Adrenal gland (tissue), 19 donors: ENCODE measurements around the gene SUMO1. TPM values are rescaled to one million over a fixed set of nuclear protein-coding genes. Genes with fewer than 3 reads are reported as not detected.

ENCODE experiments used
- DNase-seq, 7 donors: peaks; one replicate each; pipeline ENCODE4 v3.0.0-alpha.2; 2019 to 2020
- H3K27ac ChIP-seq, 5 donors: fragments of 200-600 bp; sonication (generic) in 4 of 5; 1 replicate in 3 of 5; 2 replicates in 2 of 5; pipeline versions ENCODE4 v1.5.1 to v1.8.0; 2016 to 2020; ENCODE audit warnings: mild to moderate bottlenecking in 1 of 5
- H3K27me3 ChIP-seq: fragments of 200-600 bp; 2 replicates; pipeline ENCODE4 v1.8.0; 2021
- H3K36me3 ChIP-seq, 2 donors: fragments of 200-600 bp; replicated peaks in 1 of 2; 1 replicate in 1 of 2; 2 replicates in 1 of 2; pipeline versions ENCODE4 v1.5.1 to v1.8.0; 2018 to 2022
- H3K4me1 ChIP-seq, 2 donors: fragments of 200-600 bp; replicated peaks in 1 of 2; 1 replicate in 1 of 2; 2 replicates in 1 of 2; pipeline versions ENCODE4 v1.5.1 to v1.8.0; 2018 to 2021
- H3K4me3 ChIP-seq, 4 donors: fragments of 200-600 bp; sonication (generic) in 3 of 4; one replicate each; pipeline ENCODE4 v1.5.1; 2016 to 2018
- H3K9me3 ChIP-seq, 3 donors: fragments of 200-600 bp; sonication (generic) in 1 of 3; replicated peaks in 1 of 3; 1 replicate in 2 of 3; 2 replicates in 1 of 3; pipeline versions ENCODE4 v1.5.1 to v1.8.0; 2016 to 2021
- CTCF ChIP-seq, 6 experiments: fragments of 450-650 bp in 4 of 6; fragments of 200-600 bp in 2 of 6; sonication (generic) in 1 of 6; IDR thresholded peaks; 1 replicate in 5 of 6; 2 replicates in 1 of 6; pipeline versions ENCODE4 v1.5.1 to v1.8.0; 2016 to 2021; ENCODE audit warnings: antibody characterized with exemption in 6 of 6, mild to moderate bottlenecking in 2 of 6, moderate library complexity in 1 of 6
- POLR2A ChIP-seq, 2 donors: fragments of 450-650 bp; IDR thresholded peaks; one replicate each; pipeline ENCODE4 v1.6.1; 2017; ENCODE audit warnings: antibody characterized with exemption in 2 of 2, mild to moderate bottlenecking in 2 of 2, moderate library complexity in 1 of 2
- WGBS, 4 donors: extraction: QIAGEN DNeasy Blood & Tissue Kit in 2 of 4; methylation state at CpG; one replicate each; pipeline versions ENCODE4 v1.1.5 to v1.1.7; 2013 to 2017; 5-methylcytosine and 5-hydroxymethylcytosine counted together
- intact Hi-C, 2 donors: fragments of 100-400 bp; cut with DNase I; formaldehyde crosslinking; loops; one replicate each; pipeline versions ENCODE4 v1.14.1 to v1.15.0; 2022 to 2023
- long read RNA-seq, 10 donors: library from polyadenylated mRNA in 3 of 10; unstranded in 2 of 10; stranded (forward) in 1 of 10; transcript quantifications; one replicate each; pipeline ENCODE4 v2.0.0 and lab custom pipeline, GENCODE V29; 2021 to 2026
- polyA plus RNA-seq, 3 donors: library from polyadenylated mRNA; stranded (reverse); fragments of 200-250 nt in 2 of 3; fragments of 350-450 nt in 1 of 3; fragmentation: Illumina TruSeq in 1 of 3; extraction: RNeasy Lipid Tissue Mini Kit (QIAGEN cat#74804) in 1 of 3; gene quantifications; one replicate each; pipeline ENCODE4 v1.2.3, GENCODE V29; 2013 to 2014
- total RNA-seq, 9 donors: library from RNA; depleted of rRNA in 4 of 9; stranded (reverse); fragments of >200 nt in 4 of 9; fragments of 120-200 nt in 1 of 9; fragmentation: NEBNext Ultra II Directional in 1 of 9; extraction: Animal tissue kit (Norgen Biotek cat#: 25700) in 1 of 9; gene quantifications; one replicate each; pipeline versions ENCODE4 v1.1.0 to v1.2.4, GENCODE V29; 2013 to 2023
- donor health status: healthy with polysubstance abuse.
- donor health status: Bipolar disorder and iron deficiency.
- donor health status: DM: yes; HTN: yes; CAD: no.
- donor health status: DM: no; HTN: no; CAD: no.
- donor health status: DM: no; HTN: no; CAD: no.
- donor health status: DM: yes; HTN: yes; CAD: no.

The SUMO1 gene
- 100 to 1,000 TPM in 7 of 9 donors, 10 to 100 TPM in 2; 53.1 to 156 (median 103) TPM for total RNA-seq
- polyA plus RNA-seq: 100 to 1,000 TPM in 2 of 3 donors, 10 to 100 TPM in 1; 96.4 to 182 (median 101) TPM
- long read RNA-seq, donor 1, transcript SUMO1-203 (5 exons, 1,536 nt): major isoform, 84 of 88 reads
- long read RNA-seq, donor 1, partial matches to known transcripts: 0 of 88 reads
- long read RNA-seq, donor 1, other reads (novel, unspliced or antisense): 0 of 88 reads
- long read RNA-seq, donor 2, transcript SUMO1-203 (5 exons, 1,536 nt): major isoform, 55 of 58 reads
- long read RNA-seq, donor 2, partial matches to known transcripts: 0 of 58 reads
- long read RNA-seq, donor 2, other reads (novel, unspliced or antisense): 0 of 58 reads
- long read RNA-seq, donor 3, transcript SUMO1-203 (5 exons, 1,536 nt): major isoform, 60 of 63 reads
- long read RNA-seq, donor 3, partial matches to known transcripts: 0 of 63 reads
- long read RNA-seq, donor 3, other reads (novel, unspliced or antisense): 0 of 63 reads
- long read RNA-seq, donor 4, transcript SUMO1-203 (5 exons, 1,536 nt): major isoform, 168 of 183 reads
- long read RNA-seq, donor 4, transcript SUMO1-201 (4 exons, 831 nt): minor isoform, 7 of 183 reads
- long read RNA-seq, donor 4, partial matches to known transcripts: 0 of 183 reads
- long read RNA-seq, donor 4, other reads (novel, unspliced or antisense): 3 of 183 reads
- long read RNA-seq, donor 5, transcript SUMO1-205 (5 exons, 534 nt): minor isoform, 5 of 215 reads
- long read RNA-seq, donor 5, transcript SUMO1-201 (4 exons, 831 nt): minor isoform, 7 of 215 reads
- long read RNA-seq, donor 5, transcript SUMO1-203 (5 exons, 1,536 nt): major isoform, 188 of 215 reads
- long read RNA-seq, donor 5, partial matches to known transcripts: 6 of 215 reads
- long read RNA-seq, donor 5, other reads (novel, unspliced or antisense): 5 of 215 reads
- long read RNA-seq, donor 6, transcript SUMO1-203 (5 exons, 1,536 nt): major isoform, 85 of 93 reads
- long read RNA-seq, donor 6, partial matches to known transcripts: 2 of 93 reads
- long read RNA-seq, donor 6, other reads (novel, unspliced or antisense): 1 of 93 reads
- long read RNA-seq, donor 7, transcript SUMO1-203 (5 exons, 1,536 nt): major isoform, 55 of 57 reads
- long read RNA-seq, donor 7, partial matches to known transcripts: 0 of 57 reads
- long read RNA-seq, donor 7, other reads (novel, unspliced or antisense): 0 of 57 reads
- long read RNA-seq, donor 8, transcript SUMO1-201 (4 exons, 831 nt): minor isoform, 5 of 135 reads
- long read RNA-seq, donor 8, transcript SUMO1-203 (5 exons, 1,536 nt): major isoform, 124 of 135 reads
- long read RNA-seq, donor 8, partial matches to known transcripts: 0 of 135 reads
- long read RNA-seq, donor 8, other reads (novel, unspliced or antisense): 0 of 135 reads
- long read RNA-seq, donor 9, transcript SUMO1-203 (5 exons, 1,536 nt): major isoform, 68 of 73 reads
- long read RNA-seq, donor 9, partial matches to known transcripts: 0 of 73 reads
- long read RNA-seq, donor 9, other reads (novel, unspliced or antisense): 0 of 73 reads
- long read RNA-seq, donor 10, transcript SUMO1-203 (5 exons, 1,536 nt): major isoform, 39 of 40 reads
- long read RNA-seq, donor 10, partial matches to known transcripts: 0 of 40 reads
- long read RNA-seq, donor 10, other reads (novel, unspliced or antisense): 0 of 40 reads

- TF ChIP-seq POLR2A (IDR thresholded peaks at IDR 0.05) (peak; percentile 35 to 60), CTCF (IDR thresholded peaks at IDR 0.05) (no peak)
- Histone ChIP-seq H3K9me3 (no peaks in the 10 kb centered on the region), H3K4me1 (peaks cover 12 to 24% of the 10 kb centered on the region in 2 donors), H3K27me3 (no peaks in the 10 kb centered on the region), H3K4me3 (peak within 1 kb of the TSS; percentile 74 to 90 (median 84)), H3K27ac (peak within 1 kb of the TSS; percentile 64 to 96 (median 93)), H3K36me3 (no peaks in the 10 kb centered on the region)
- peak; percentile 85 to 95 (median 89) for DNase-seq
- intact Hi-C loops: no loop called here
- WGBS, 4 donors: 3 to 6% (median 4%) methylated on average over 26 to 54 of the region's 54 CpGs
These were observed at the start of gene SUMO1 for GRCh38 chr2:202238234-202239197. TSS of gene SUMO1 (minus strand) at chr2:202238597. CDS start at chr2:202238451, 146 bp downstream.

- H3K27ac ChIP-seq: no peak overlapping the region
- TF ChIP-seq POLR2A (IDR thresholded peaks at IDR 0.05): no peak
- no peak for TF ChIP-seq CTCF (IDR thresholded peaks at IDR 0.05)
- H3K9me3 ChIP-seq: no peaks in the 10 kb centered on the region
- no peak for DNase-seq
- H3K36me3 ChIP-seq: peaks cover 0 to 78% of the 10 kb centered on the region in 2 donors
- no peaks in the 10 kb centered on the region for H3K27me3 ChIP-seq
- intact Hi-C loops: loop anchor here in 1 of 2 donors (10.0 kb wide), 1 partner anchor 258 kb away; no protein-coding TSS in a partner anchor
- peaks cover 2 to 3% of the 10 kb centered on the region in 2 donors for H3K4me1 ChIP-seq
- H3K4me3 ChIP-seq: no peak overlapping the region
These were observed 48.2 kb upstream of the SUMO1 start for GRCh38 chr2:202286595-202286994.

- Histone ChIP-seq H3K36me3 (peaks cover 0 to 52% of the 10 kb centered on the region in 2 donors), H3K4me1 (peaks cover 29 to 35% of the 10 kb centered on the region in 2 donors), H3K27ac (peak overlapping the region in 4 of 5 donors; percentile 35 to 75 (median 50)), H3K4me3 (no peak overlapping the region), H3K27me3 (no peaks in the 10 kb centered on the region), H3K9me3 (no peaks in the 10 kb centered on the region)
- 0 to 15% (median 12%) methylated on average over 1 of the region's 1 CpG for WGBS, 4 donors
- intact Hi-C loops: loop anchor here in 1 of 2 donors (5.0 kb wide), 1 partner anchor 98 kb away; the partner anchor contains the start of gene BMPR2
- TF ChIP-seq CTCF (IDR thresholded peaks at IDR 0.05) (peak; percentile 34 to 66 (median 58)), POLR2A (IDR thresholded peaks at IDR 0.05) (no peak)
- no peak for DNase-seq
These were observed 40.5 kb upstream of the SUMO1 start for GRCh38 chr2:202278944-202279343.
